ENCODE data around the gene BAG2. TPM values are rescaled to one million over a fixed set of nuclear protein-coding genes. Genes with fewer than 3 reads are reported as not detected.

Gene BAG2
- total and polyA plus RNA-seq, 2 of the 13 experiments (the other 11 are each of a cell fraction or from before 2014, with no cell fraction given): 5.7 to 15.1 TPM

GRCh38 chr6:57209030-57209429 lies 36.9 kb downstream of the BAG2 start (continued):
- TF ChIP-seq RARA (CRISPR knock-in tag; IDR thresholded peaks at IDR 0.05) (no peak), FOXC1 (CRISPR knock-in tag; IDR thresholded peaks at IDR 0.05; ENCODE audit: borderline replicate concordance) (no peak), ZFY (CRISPR knock-in tag; IDR thresholded peaks at IDR 0.05) (no peak)

GRCh38 chr6:57210060-57210459 lies 37.9 kb downstream of the BAG2 start:
- ATAC-seq (no peak), DNase-seq (ENCODE audit: low spot score) (no peak), FAIRE-seq (no peak)
- intact Hi-C loops (cut with micrococcal nuclease; ENCODE audit: unreplicated experiment): no loop called here
- in situ Hi-C loops (cut with HindIII; ENCODE audit: extremely low pct_ligation_motif_present, low pct_unique_long_range_greater_than_20kb): no loop called here
- POLR2A ChIA-PET: no interaction called here
- CTCF ChIA-PET (ENCODE audit: low intra/inter-chr PET ratio, low total read pairs): no interaction called here
- H3K9me3 ChIP-seq (ENCODE audit: low read length): no peaks in the 10 kb centered on the region
- 97% methylated on average over 5 of the region's 5 CpGs for WGBS (ENCODE audit: low lambda C conversion rate)
- H3K4me2 ChIP-seq (ENCODE audit: low read depth, low read length): no peak overlapping the region
- H3K4me1 ChIP-seq (ENCODE audit: insufficient read depth, low read length): 0 out of 2 replicates have a peak, but pooled peaks cover 9% of the 10 kb centered on the region
- no peak overlapping the region for H2AFZ ChIP-seq (ENCODE audit: low read length)
- H3K9ac ChIP-seq (ENCODE audit: insufficient read depth, low read depth, low read length): no peak overlapping the region
- H4K20me1 ChIP-seq (ENCODE audit: insufficient read depth, low read length): no peaks in the 10 kb centered on the region
- no peak overlapping the region for H3K4me3 ChIP-seq (replicated peaks in 1 of 3; ENCODE audit: insufficient read depth in 1 of 3, low read depth in 2 of 3, low read length in 3 of 3)
- H3K27me3 ChIP-seq (ENCODE audit: control insufficient read depth in 1 of 2, insufficient read depth in 2 of 2, low read length in 2 of 2): no peaks in the 10 kb centered on the region
- TF ChIP-seq, protein P1, sequence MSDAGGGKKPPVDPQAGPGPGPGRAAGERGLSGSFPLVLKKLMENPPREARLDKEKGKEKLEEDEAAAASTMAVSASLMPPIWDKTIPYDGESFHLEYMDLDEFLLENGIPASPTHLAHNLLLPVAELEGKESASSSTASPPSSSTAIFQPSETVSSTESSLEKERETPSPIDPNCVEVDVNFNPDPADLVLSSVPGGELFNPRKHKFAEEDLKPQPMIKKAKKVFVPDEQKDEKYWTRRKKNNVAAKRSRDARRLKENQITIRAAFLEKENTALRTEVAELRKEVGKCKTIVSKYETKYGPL (CRISPR knock-in tag; IDR thresholded peaks at IDR 0.05): no peak
- TF ChIP-seq, protein P2, sequence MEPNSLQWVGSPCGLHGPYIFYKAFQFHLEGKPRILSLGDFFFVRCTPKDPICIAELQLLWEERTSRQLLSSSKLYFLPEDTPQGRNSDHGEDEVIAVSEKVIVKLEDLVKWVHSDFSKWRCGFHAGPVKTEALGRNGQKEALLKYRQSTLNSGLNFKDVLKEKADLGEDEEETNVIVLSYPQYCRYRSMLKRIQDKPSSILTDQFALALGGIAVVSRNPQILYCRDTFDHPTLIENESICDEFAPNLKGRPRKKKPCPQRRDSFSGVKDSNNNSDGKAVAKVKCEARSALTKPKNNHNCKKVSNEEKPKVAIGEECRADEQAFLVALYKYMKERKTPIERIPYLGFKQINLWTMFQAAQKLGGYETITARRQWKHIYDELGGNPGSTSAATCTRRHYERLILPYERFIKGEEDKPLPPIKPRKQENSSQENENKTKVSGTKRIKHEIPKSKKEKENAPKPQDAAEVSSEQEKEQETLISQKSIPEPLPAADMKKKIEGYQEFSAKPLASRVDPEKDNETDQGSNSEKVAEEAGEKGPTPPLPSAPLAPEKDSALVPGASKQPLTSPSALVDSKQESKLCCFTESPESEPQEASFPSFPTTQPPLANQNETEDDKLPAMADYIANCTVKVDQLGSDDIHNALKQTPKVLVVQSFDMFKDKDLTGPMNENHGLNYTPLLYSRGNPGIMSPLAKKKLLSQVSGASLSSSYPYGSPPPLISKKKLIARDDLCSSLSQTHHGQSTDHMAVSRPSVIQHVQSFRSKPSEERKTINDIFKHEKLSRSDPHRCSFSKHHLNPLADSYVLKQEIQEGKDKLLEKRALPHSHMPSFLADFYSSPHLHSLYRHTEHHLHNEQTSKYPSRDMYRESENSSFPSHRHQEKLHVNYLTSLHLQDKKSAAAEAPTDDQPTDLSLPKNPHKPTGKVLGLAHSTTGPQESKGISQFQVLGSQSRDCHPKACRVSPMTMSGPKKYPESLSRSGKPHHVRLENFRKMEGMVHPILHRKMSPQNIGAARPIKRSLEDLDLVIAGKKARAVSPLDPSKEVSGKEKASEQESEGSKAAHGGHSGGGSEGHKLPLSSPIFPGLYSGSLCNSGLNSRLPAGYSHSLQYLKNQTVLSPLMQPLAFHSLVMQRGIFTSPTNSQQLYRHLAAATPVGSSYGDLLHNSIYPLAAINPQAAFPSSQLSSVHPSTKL (CRISPR knock-in tag; IDR thresholded peaks at IDR 0.05): no peak
- TF ChIP-seq ZNF703 (CRISPR knock-in tag; IDR thresholded peaks at IDR 0.05; ENCODE audit: borderline replicate concordance) (no peak), BRCA1 (CRISPR knock-in tag; IDR thresholded peaks at IDR 0.05) (no peak), FIP1L1 (IDR thresholded peaks at IDR 0.05; ENCODE audit: borderline replicate concordance, insufficient read depth, low read depth, low read length) (no peak), ZNF124 (CRISPR knock-in tag; IDR thresholded peaks at IDR 0.05) (no peak), POLR2AphosphoS2 (IDR thresholded peaks at IDR 0.05; ENCODE audit: low read depth, low read length) (no peak), TEAD2 (CRISPR knock-in tag; IDR thresholded peaks at IDR 0.05) (no peak)
- H3K79me2 ChIP-seq (ENCODE audit: insufficient read depth, low read length): peaks cover 10% of the 10 kb centered on the region
- no peaks in the 10 kb centered on the region; a peak in 1 of 5 replicates for H3K36me3 ChIP-seq (replicated peaks in 1 of 2; ENCODE audit: control insufficient read depth in 1 of 2, insufficient read depth in 2 of 2, low read length in 2 of 2)
- no peak overlapping the region for H3K27ac ChIP-seq (ENCODE audit: extremely low read length, insufficient read depth, low read length)
- BruUV-seq (replicated peaks): no TSS peak

Data from HepG2 (cell line).